Measurements from ENCODE around the gene LCE3C. TPM values are rescaled to one million over a fixed set of nuclear protein-coding genes. Genes with fewer than 3 reads are reported as not detected.

The LCE3C gene
- total and polyA plus RNA-seq, 2 experiments from 2014 or later: not detected

DNA sequence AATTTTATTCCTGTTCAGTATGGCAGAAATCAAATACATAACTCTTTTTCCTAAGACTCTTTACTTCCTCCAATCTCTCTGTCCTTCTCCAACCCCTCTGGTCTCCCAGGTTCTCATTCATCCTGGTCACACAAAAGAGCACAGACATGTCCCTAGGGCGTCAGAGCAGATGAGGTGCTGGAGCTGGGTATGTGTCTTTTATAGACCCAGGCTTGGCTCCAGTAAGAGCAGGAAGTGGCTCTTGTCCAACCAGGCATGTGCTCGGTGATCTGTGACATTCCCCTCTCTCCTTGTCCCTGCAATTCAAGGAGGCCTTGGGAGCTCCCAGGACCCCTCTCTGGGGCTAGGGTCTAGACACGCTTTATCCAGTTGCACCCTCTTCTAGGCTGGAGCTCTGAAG lies 45.1 kb downstream of the LCE3C start:
- H4K20me1 ChIP-seq (ENCODE audit: insufficient read depth, poor library complexity, severe bottlenecking): no peaks in the 10 kb centered on the region
- H3K9me3 ChIP-seq (ENCODE audit: low read depth): no peaks in the 10 kb centered on the region
- WGBS (ENCODE audit: low lambda C conversion rate, missing lambda C conversion rate): 47% methylated on average over 3 of the region's 3 CpGs
- no peak overlapping the region for H2AFZ ChIP-seq
- no peaks in the 10 kb centered on the region for H3K9me2 ChIP-seq (replicated peaks; ENCODE audit: insufficient read depth)
- no peaks in the 10 kb centered on the region for H3K79me2 ChIP-seq
- H3K4me2 ChIP-seq: no peak overlapping the region
- no peak overlapping the region for H3K4me3 ChIP-seq
- H3K27me3 ChIP-seq: no peaks in the 10 kb centered on the region
- no peaks in the 10 kb centered on the region for H3K4me1 ChIP-seq (ENCODE audit: insufficient read depth)
- H3K27ac ChIP-seq: no peak overlapping the region
- TF ChIP-seq EZH2phosphoT487 (IDR thresholded peaks at IDR 0.05; ENCODE audit: low read depth, severe bottlenecking, unreplicated experiment) (no peak), EZH2 (IDR thresholded peaks at IDR 0.05; ENCODE audit: borderline replicate concordance) (no peak)
- TF ChIP-seq, protein P1, sequence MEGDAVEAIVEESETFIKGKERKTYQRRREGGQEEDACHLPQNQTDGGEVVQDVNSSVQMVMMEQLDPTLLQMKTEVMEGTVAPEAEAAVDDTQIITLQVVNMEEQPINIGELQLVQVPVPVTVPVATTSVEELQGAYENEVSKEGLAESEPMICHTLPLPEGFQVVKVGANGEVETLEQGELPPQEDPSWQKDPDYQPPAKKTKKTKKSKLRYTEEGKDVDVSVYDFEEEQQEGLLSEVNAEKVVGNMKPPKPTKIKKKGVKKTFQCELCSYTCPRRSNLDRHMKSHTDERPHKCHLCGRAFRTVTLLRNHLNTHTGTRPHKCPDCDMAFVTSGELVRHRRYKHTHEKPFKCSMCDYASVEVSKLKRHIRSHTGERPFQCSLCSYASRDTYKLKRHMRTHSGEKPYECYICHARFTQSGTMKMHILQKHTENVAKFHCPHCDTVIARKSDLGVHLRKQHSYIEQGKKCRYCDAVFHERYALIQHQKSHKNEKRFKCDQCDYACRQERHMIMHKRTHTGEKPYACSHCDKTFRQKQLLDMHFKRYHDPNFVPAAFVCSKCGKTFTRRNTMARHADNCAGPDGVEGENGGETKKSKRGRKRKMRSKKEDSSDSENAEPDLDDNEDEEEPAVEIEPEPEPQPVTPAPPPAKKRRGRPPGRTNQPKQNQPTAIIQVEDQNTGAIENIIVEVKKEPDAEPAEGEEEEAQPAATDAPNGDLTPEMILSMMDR (IDR thresholded peaks at IDR 0.05; ENCODE audit: poor library complexity): no peak
- no peak for DNase-seq (ENCODE audit: low spot score)
- no peaks in the 10 kb centered on the region for H3K36me3 ChIP-seq (replicated peaks; ENCODE audit: insufficient read depth, low read depth)

DNA sequence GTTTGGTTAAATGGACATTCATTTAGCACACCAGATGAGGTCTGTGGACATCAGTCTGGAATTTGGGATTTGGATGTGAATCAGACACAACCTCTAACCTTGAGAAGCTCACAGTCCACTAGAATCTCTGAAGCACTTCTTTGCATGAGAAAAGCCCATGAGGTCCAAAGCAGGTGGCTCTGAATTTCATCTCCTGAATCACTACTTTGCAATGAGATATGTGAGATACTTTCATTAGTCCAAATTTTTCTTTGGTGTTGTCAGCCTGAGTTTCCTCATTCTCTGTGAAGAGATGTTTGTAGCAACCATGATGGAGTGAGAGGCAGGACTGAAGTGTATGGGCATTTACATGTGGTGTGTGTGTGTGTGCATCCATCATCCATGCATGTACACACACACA lies 46.6 kb downstream of the LCE3C start:
- H3K27ac ChIP-seq: no peak overlapping the region
- no peak overlapping the region for H3K4me3 ChIP-seq
- no peaks in the 10 kb centered on the region for H3K27me3 ChIP-seq
- no peaks in the 10 kb centered on the region for H3K9me2 ChIP-seq (replicated peaks; ENCODE audit: insufficient read depth)
- no peaks in the 10 kb centered on the region for H4K20me1 ChIP-seq (ENCODE audit: insufficient read depth, poor library complexity, severe bottlenecking)
- DNase-seq (ENCODE audit: low spot score): no peak
- TF ChIP-seq EZH2 (IDR thresholded peaks at IDR 0.05; ENCODE audit: borderline replicate concordance): no peak
- TF ChIP-seq EZH2phosphoT487 (IDR thresholded peaks at IDR 0.05; ENCODE audit: low read depth, severe bottlenecking, unreplicated experiment): no peak
- TF ChIP-seq, protein P1 (IDR thresholded peaks at IDR 0.05; ENCODE audit: poor library complexity): no peak
- no peaks in the 10 kb centered on the region for H3K79me2 ChIP-seq
- H3K9me3 ChIP-seq (ENCODE audit: low read depth): no peaks in the 10 kb centered on the region
- no peaks in the 10 kb centered on the region for H3K36me3 ChIP-seq (replicated peaks; ENCODE audit: insufficient read depth, low read depth)
- H3K4me1 ChIP-seq (ENCODE audit: insufficient read depth): no peaks in the 10 kb centered on the region
- H3K4me2 ChIP-seq: no peak overlapping the region
- H2AFZ ChIP-seq: no peak overlapping the region

Small RNA genes within 50 kb of the gene (small RNA-seq; reads per million reads assigned to genes)
- gene LCE3A (not detected), gene LCE3B (not detected)

Other genes with a start within 250 kb of the LCE3C start
- gene FLG2, start 240.2 kb upstream of the LCE3C start, total RNA-seq: not detected in 2 replicates
- not detected in 2 replicates for gene FLG2, start 240.2 kb upstream of the LCE3C start, polyA plus RNA-seq
- gene CRNN, start 186.0 kb upstream of the LCE3C start, total RNA-seq: not detected in 2 replicates
- not detected in 2 replicates for gene CRNN, start 186.0 kb upstream of the LCE3C start, polyA plus RNA-seq
- not detected in 2 replicates for gene LCE5A, start 89.4 kb upstream of the LCE3C start, total RNA-seq
- not detected in 2 replicates for gene LCE5A, start 89.4 kb upstream of the LCE3C start, polyA plus RNA-seq
- gene CRCT1, start 85.8 kb upstream of the LCE3C start, total RNA-seq: not detected in 2 replicates
- gene CRCT1, start 85.8 kb upstream of the LCE3C start, polyA plus RNA-seq: not detected in 2 replicates
- not detected in 2 replicates for gene LCE3E, start 33.5 kb upstream of the LCE3C start, total RNA-seq
- gene LCE3E, start 33.5 kb upstream of the LCE3C start, polyA plus RNA-seq: not detected in 2 replicates
- gene LCE3D, start 19.7 kb upstream of the LCE3C start, total RNA-seq: not detected in 2 replicates
- not detected in 2 replicates for gene LCE3D, start 19.7 kb upstream of the LCE3C start, polyA plus RNA-seq
- gene LCE3B, start 13.6 kb downstream of the LCE3C start, total RNA-seq: not detected in 2 replicates
- gene LCE3B, start 13.6 kb downstream of the LCE3C start, polyA plus RNA-seq: not detected in 2 replicates
- not detected in 2 replicates for gene LCE3A, start 22.9 kb downstream of the LCE3C start, total RNA-seq
- gene LCE3A, start 22.9 kb downstream of the LCE3C start, polyA plus RNA-seq: not detected in 2 replicates
- gene LCE2D, start 63.1 kb downstream of the LCE3C start, total RNA-seq: not detected in 2 replicates
- gene LCE2D, start 63.1 kb downstream of the LCE3C start, polyA plus RNA-seq: not detected in 2 replicates
- gene LCE2C, start 75.0 kb downstream of the LCE3C start, total RNA-seq: not detected in 2 replicates
- gene LCE2C, start 75.0 kb downstream of the LCE3C start, polyA plus RNA-seq: not detected in 2 replicates
- gene LCE2B, start 85.9 kb downstream of the LCE3C start, total RNA-seq: not detected in 2 replicates
- gene LCE2B, start 85.9 kb downstream of the LCE3C start, polyA plus RNA-seq: not detected in 2 replicates
- not detected in 2 replicates for gene LCE2A, start 98.1 kb downstream of the LCE3C start, total RNA-seq
- gene LCE2A, start 98.1 kb downstream of the LCE3C start, polyA plus RNA-seq: not detected in 2 replicates
- gene LCE4A, start 107.9 kb downstream of the LCE3C start, total RNA-seq: not detected in 2 replicates
- gene LCE4A, start 107.9 kb downstream of the LCE3C start, polyA plus RNA-seq: not detected in 2 replicates
- gene KPRP, start 157.8 kb downstream of the LCE3C start, total RNA-seq: not detected in 2 replicates
- gene KPRP, start 157.8 kb downstream of the LCE3C start, polyA plus RNA-seq: not detected in 2 replicates
- not detected in 2 replicates for gene LCE1F, start 174.9 kb downstream of the LCE3C start, total RNA-seq
- gene LCE1F, start 174.9 kb downstream of the LCE3C start, polyA plus RNA-seq: not detected in 2 replicates
- not detected in 2 replicates for gene LCE1E, start 186.0 kb downstream of the LCE3C start, total RNA-seq
- not detected in 2 replicates for gene LCE1E, start 186.0 kb downstream of the LCE3C start, polyA plus RNA-seq
- gene LCE1D, start 196.5 kb downstream of the LCE3C start, total RNA-seq: not detected in 2 replicates
- gene LCE1D, start 196.5 kb downstream of the LCE3C start, polyA plus RNA-seq: not detected in 2 replicates
- not detected in 2 replicates for gene LCE1C, start 206.4 kb downstream of the LCE3C start, total RNA-seq
- gene LCE1C, start 206.4 kb downstream of the LCE3C start, polyA plus RNA-seq: not detected in 2 replicates
- not detected in 2 replicates for gene LCE1B, start 211.7 kb downstream of the LCE3C start, total RNA-seq
- not detected in 2 replicates for gene LCE1B, start 211.7 kb downstream of the LCE3C start, polyA plus RNA-seq
- gene LCE1A, start 227.2 kb downstream of the LCE3C start, total RNA-seq: not detected in 2 replicates
- not detected in 2 replicates for gene LCE1A, start 227.2 kb downstream of the LCE3C start, polyA plus RNA-seq
- not detected in 2 replicates for gene LCE6A, start 242.6 kb downstream of the LCE3C start, total RNA-seq
- not detected in 2 replicates for gene LCE6A, start 242.6 kb downstream of the LCE3C start, polyA plus RNA-seq

Measured in hepatocyte (in vitro differentiated cells).